Mucosa of gallbladder (tissue), 1 donor: ENCODE results near the gene DDX1. TPM values are rescaled to one million over a fixed set of nuclear protein-coding genes. Genes with fewer than 3 reads are reported as not detected.

Experiments
- DNase-seq: peaks from one replicate; pipeline ENCODE4 v3.0.0-alpha.2; 2020; ENCODE audit warnings: low spot score
- total RNA-seq: library from RNA; stranded (reverse); gene quantifications from one replicate; pipeline ENCODE4 v1.2.1, GENCODE V29; 2021
- donor health status: DM: no; HTN: no; CAD: no.

DDX1 gene
- total RNA-seq, 1 donor from 2014 or later = 69.1 TPM

DNA sequence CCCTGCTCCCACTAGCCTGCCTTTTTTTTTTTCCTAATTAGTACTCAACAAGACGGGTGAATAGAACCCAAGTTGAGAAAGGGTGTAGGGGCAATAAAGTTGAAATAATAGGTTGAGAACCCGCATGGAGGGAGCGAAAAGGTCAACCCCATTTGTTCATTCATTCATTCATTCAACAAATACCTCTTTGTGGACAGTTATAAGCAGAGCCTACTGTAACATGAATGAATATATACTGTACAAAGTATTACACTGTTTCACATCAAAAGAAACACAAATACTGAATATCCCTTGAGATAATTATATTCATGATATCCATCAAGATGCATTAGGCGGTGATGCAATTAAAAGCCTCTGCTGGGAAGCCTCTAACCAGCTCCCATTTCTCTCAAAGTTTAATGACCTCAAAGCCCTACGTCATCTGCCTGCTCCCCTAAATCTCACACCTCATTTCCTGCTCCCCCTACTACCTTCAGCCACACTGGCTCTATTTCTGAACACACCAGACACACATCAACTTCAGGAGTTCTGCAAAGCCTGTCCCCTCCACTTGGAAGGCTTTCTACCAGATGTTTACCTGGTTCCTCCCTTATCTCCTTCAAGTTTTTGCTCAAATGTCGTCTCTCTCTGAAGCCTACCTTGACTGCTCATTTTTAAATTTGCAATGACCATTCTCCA is 29.2 kb upstream of the DDX1 start:
- no peak for DNase-seq

DNA sequence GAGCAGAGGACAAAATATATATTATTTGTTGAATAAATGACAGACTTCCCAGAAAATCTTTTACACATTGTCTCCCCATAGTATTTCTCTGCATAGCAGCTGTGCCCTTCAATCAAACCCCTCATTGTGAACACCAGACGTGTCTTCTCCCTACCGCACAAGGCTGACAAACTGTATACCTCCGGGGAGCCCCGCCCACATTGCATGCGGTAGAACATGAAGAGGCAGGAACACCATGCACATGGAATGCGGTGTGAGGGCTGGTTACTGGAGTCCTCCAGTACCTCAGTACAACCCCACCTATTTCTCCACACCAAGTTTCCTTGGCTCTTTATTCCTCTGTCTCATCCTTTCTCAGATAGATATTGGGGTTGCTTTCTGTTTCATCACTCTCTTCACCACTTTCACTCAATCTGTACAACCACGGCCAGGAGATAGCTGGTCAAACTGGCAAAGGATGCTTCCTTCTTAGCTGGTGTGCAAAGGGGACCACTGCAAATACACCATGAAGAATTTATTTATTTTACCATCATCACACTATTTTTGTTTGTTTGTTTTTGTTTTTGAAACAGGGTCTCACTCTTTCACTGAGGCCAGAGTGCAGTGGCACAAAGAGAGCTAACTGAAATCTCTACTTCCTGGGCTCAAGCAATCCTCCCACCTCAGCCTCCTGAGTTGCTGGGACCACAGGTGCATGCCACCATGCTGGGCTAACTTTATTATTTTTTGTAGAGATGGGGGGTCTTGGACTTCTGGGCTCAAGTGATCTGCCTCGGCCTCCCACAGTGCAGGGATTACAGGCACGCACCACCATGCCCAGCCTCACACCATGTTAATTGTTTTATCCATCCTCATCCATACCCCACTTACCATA is 28.2 kb upstream of the DDX1 start:
- no peak for DNase-seq

DNA sequence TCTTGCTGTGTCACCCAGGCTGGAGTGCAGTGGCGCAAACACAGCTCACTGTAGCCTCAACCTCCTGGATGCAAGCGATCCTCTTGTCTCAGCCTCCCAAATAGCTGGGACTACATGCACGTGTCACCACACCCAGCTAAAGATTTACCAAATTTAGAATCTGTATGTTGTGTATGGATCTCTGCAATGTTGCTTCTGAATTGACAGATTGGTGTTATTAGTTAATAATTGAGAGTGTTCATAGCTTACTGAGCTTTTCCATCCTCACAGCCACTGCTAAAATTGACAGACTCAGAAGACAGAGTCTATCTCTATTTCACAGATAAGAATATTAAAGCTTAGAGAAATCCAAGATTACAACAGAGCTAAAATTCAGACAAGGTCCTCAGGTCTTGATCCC is 26.3 kb upstream of the DDX1 start:
- DNase-seq = no peak

DNA sequence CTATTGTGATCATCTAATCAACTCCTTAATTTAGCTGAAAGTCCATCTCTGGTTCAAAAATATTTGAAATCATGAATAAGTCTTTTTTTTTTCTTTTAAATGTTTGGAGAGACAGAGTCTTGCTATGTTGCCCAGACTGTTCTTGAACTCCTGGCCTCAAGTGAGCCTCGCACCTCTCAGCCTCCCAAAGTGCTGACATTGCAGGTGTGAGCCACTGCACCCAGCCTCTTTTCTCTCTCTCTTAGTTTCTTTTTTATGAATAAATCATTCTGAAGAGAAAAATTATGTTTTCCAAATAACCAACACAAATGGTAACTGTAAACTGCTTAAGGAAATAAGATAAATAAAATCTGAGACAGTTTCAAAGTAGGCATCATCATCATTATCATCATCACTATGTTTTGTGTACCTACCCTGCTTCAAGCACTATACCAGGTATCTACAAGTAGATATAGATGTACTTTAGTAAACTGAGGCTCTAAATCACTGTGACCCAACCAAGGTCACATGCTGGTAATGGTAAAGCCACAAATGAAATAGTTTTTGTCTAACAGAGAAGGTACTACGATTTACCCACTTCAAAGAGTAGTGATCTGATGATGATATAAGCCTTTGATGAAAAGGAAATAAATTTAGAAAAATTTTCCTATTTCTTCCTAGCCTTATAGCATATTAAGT is 25.5 kb upstream of the DDX1 start:
- no peak for DNase-seq

DNA sequence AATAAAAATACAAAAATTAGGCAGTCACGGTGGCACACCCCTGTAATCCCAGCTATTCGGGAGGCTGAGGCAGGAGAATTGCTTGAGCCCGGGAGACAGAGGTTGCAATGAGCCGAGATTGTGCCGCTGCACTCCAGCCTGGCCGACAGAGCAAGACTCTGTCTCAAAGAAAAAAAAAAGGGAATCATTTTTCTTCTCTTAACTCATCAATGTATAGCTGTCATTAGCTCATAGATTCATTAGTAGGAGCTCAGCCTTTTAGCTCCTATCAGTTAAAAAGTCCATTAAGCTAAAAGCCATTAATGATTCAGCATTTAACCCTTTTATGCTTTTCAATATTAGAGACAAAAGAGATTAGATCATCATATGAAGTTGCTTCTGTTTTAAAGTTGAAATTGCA is 24.8 kb upstream of the DDX1 start:
- DNase-seq = no peak

DNA sequence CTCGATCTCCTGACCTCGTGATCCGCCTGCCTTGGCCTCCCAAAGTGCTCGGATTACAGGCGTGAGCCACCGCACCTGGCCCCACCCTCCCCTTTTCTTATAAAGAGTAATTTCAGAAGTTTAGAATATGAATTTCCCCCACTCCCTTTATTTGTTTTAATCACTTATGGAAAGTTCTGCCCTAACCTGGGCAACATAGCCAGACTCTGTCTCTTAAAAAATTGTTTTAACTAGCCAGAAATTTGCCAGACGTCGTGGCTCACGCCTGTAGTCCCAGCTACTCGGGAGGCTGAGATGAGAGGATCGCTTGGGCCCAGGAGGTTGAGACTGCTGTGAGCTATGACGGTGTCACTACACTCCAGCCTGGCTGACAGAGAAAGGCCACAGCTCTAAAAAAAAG is 22.8 kb upstream of the DDX1 start:
- DNase-seq = no peak

DNA sequence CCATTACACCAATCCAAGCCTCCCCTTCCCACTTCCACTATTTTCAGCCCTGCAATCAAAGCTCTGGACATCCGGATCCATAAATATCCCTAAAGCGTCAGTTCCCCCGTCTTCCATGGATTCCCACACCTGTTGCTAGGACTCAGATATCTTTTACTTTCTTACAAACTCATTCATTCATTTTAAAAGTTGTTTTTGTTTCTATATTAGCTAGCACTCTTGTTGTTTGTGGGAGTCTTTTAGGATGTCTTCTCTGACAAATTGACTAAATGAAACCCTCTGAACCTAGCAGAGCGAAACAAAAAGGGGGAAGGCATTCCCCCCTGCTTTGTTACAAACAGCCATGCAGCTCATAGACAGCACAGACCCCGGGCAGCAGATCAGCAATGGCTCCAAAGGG is 21.6 kb upstream of the DDX1 start:
- DNase-seq = no peak

DNA sequence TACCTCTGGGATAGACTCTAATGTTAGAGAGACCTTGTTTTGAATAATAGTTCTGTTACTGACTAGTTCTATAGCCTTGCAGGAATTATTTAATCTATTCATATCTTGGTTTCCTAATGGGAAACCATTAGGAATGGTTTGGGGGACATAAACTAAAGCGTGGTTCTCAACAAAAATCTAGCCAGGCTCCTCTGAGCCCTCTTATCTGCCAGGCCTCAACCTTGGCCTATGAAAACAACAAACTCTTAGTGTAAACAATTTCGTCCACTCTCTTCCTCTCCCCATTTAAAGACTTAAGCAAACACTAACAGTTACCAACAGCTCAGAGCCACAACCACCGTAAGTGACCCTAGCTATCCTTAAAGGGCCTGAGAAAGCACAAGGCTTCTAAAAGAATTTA is 19.9 kb upstream of the DDX1 start:
- DNase-seq = no peak

DNA sequence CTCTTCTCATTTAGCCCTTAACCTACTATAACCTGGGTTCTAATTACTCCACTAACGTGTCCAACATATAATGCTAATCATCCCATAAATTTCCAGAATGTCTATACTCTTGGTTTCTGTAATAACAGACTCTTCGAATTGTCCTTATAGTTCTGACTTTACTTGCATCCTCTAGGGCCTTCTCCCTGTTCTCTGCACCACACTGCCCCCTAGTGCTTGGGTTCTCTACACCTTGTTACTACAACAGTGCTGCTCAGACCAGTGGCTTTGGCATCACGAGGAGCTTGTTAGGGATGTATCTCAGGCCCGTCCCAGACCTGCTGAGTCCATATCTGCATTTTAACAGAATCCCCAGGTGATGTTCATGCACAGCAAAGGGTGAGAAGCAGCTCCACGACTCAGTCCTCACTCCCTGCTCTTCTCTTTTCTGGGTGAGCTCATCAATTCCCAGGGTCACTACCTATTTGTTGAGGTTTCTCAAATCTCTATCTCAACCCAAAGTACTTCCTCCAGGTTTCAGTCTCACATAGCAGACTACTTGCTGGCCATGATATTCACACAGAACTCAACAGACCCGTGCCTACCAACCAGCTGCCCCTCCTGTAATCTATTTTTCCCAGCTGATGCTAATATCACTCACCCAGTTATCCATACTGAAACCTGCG is 14.5 kb upstream of the DDX1 start:
- peak; percentile 89 for DNase-seq

DNA sequence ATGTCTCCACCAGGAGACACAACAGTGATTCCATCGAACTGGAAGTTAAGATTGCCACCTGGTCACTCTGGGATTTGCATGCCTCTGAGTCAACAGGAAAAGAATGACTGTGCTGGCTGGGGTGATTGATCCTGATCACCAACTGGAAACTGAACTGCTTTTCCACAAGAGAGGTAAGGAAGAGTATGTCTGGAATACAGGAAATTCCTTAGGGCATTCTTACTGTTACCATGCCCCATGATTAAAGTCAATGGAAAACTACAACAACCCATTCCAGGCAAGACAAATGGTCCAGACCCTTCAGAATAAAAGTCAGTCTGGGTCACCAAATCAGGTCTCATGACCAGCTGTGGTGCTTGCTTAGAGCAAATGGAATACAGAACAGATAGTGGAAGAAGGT is 12.0 kb upstream of the DDX1 start:
- no peak for DNase-seq

DNA sequence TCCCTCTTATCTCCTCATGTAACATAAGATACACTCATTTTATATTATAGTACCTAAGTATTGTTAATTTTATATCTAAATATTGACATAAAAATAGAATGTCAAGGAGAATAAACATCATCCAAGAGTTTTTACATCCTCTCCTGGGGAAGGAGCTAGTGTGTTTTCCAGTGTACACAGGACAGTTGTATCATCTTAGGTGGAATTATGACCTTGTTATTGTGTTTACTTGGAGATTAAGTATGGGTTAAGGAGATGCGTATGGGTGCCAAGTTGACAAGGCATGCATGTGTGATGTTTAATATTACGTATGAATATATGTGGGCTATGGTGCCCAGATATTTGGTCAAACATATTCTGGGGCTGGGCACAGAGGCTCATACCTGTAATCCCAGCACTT is 11.2 kb upstream of the DDX1 start:
- DNase-seq = no peak

DNA sequence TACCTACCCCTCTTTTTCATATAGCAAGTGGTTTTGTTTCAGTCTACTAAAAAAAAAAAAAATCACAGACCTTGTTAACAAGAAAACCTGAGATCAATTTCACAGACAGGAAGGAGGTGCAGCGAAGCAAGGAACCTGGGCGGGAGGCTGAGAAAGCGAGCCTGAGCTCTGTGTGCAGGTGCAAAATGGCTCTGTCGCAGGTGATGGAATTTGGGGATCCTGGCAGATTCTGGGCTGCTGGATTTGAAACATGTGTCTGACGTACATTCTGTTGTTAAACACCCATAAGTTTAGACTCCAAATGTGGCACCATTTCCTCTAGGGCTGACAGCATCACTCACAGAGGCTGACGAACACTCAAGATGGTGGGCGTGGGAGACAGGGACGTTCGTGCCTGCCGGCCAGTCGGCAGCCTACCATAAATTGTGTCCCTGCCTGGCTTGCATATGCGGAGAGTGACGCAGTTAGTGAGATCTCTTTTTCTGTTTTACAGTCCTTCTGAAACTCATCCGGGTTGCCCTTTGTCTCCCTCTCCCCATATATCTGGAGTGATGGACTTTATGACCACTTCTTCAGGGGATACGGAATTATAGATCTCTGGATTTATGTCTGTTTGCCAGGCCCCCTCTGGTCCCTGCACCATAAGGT is 8.8 kb upstream of the DDX1 start:
- no peak for DNase-seq

DNA sequence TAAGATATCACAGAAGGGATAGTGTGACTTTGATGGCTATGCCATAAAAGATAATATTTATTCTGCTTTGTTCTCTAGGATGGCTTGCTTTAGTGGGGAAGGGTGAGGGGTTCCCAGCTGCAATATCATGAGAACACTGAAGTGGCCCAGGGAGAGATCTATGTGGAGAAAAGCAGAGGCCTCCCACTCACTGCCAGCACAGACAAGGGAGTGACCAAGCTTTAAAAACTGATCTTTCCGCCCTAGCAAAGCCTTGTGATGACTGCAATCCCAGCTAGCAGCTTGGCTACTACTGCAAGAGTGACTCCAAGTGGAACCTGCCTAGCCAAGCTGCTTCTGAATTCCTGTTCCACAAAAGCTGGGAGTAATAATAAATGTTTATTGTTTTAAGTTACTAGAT is 7.8 kb upstream of the DDX1 start:
- DNase-seq = no peak

DNA sequence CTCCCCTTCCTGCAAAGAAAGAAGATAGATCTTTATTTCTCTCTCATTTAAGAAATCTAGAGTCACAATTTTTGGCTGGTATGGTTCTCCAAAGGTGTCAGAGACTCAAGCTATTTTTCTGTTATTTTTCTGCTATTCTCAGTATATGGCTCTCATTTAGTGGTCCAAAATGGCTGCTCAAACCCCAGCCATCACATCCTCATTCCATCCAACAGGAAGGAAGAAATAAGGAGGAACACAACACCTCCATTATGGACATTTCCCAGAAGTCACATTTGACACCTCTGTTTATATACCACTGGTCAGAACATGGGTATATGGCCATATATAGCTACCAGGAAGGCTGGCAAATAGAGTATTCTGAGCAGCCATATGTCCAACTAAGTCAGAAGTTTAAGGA is 7.4 kb upstream of the DDX1 start:
- DNase-seq = no peak

DNA sequence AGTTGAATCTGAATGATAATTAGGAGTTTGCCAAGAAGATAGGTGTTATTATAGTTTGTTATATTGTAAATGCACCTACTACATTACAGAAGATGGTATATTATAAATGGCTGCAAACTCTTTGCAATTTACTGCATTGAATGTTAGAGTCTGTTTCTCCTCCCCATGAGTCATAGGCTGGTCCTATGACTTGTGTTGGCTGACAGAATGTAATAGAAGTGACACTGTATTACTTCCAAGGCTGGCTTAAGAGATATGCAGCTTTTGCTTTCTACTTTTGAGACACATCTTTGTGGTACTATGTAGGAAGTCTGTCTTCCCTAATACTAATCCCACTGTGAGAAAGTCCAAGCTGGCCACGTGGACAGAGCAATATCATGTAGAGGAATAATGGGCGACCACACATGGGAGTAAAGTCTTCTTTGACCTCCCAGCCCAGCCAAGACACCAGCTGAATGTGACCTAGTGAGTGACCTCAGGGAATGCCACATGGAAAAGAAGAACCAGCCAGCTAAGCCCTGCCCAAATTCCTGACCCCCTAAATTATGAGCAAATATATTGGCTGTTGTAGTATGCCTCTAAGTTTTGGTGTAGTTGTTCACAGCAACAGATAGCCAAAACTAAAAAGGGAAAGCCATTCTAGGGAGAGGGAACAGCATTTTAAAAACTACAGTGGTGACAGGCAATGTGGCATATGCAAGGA is 6.8 kb upstream of the DDX1 start:
- no peak for DNase-seq

DNA sequence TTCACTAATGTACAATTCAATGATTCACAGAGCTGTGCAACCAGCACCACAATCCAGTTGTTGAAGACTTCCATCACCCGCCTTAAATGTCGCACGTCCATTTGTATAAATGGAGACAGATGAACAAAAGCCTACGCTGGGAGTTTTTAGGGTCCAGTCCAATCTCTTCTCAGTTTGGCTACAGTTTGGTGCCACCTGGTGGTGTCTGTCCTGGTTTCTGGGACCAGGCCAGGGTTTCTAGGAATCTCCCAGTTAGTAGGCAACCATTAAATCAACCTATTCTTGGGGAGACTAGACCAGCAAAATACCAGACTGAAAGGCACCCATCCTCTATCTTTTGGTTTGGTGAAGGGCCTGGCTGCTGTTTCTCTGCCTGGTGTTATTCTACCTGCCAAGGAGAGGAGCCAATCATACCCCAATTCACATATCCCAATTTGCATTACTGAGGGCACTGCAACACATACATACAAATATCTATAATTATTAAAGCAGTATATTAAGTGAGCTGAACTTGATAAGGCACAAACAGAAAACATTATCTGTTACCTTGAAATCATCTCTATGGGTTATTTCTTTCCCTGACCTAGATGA is 3.2 kb upstream of the DDX1 start:
- DNase-seq = peak; percentile 45

DNA sequence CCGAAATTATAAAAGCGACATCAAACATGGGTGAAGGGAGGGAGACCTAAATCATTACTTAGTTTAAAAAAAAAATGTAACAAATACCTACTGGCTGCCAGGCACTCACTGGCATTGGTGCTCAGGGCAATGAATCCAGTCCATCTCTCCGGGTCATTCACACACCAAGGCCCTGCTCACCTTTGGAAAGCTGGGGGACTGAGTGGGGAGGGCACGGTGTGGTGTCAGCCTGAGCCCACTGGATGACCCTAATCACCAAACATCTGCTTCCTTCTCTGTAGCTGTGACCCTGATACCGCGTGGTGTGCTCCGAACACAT is 336 bp upstream of the DDX1 start:
- DNase-seq = no peak

DNA sequence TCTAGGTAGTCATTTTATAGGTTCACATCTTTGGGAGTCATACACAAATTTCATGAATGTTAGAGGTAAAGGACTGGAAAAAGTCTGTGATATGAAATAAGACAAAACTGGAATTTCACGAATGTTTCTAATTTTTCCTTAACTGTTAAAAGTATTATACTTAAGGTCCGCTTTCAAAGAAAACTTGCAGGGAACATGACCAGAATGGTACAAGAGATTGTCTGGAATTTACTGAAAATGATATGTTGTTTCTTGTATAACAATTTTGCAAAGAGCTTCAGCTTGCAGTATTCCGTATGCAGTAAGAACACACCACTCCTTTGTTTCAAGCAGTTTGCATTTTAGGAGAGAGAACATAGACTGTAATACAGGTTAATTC is 1.6 kb downstream of the DDX1 start:
- no peak for DNase-seq

DNA sequence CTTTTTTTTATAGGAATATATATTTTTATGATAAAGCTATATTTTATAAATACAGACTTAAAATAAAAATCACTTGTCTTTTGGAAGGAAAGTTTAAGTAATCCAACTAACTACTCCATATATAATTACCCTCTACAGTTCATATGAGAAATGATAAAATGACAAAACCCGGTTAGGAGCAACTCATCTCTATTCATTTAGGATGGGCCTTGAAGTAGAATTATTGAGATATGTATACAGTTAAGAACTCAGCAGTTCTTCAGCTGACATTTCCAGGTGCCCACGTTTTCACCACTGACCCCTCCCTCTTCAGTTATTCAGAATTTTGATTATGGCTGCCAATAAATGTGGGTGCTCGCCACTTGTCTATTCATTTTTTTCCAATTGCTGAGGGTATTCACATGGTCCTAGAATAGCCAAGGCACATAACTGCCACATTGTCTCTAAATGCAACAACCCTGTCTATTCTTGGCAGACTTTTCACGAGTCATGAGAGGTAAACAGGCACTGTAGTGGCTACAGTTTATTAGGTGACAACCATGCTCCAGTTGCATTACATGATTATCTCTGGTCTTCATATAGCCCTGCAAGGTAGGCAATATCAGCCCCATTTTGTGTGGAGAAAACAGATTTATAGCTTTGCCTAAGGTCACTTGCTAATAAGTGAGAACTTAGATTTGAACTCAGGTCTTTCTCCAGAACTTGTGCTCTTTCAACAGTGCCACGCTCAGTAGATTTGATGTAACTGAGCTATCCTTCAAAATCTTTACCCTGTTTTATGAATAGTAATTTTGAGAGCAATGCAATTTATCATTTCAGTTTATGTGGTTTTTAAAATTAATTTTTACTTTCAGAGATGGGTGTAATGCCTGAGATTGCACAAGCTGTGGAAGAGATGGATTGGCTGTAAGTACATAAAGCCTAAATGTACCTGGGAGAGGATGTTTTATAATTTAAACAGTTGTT is 2.9 kb downstream of the DDX1 start:
- DNase-seq = no peak
